Spleen (tissue), 11 donors: ENCODE results near the gene DIAPH1. TPM values are rescaled to one million over a fixed set of nuclear protein-coding genes. Genes with fewer than 3 reads are reported as not detected.

Experiments used
- DNase-seq: peaks from one replicate; pipeline ENCODE4 v3.0.0-alpha.2; 2020
- H3K27ac ChIP-seq, 8 donors: fragments of 200-600 bp; sonication (generic) in 7 of 8; 1 replicate in 4 of 8; 2 replicates in 4 of 8; pipeline versions ENCODE4 v1.5.0 to v1.8.0; 2016 to 2021; ENCODE audit warnings: inconsistent platforms in 4 of 8, mild to moderate bottlenecking in 4 of 8, moderate library complexity in 1 of 8
- H3K27me3 ChIP-seq, 7 donors: fragments of 200-600 bp; sonication (generic) in 6 of 7; replicated peaks in 1 of 7; 1 replicate in 4 of 7; 2 replicates in 3 of 7; pipeline versions ENCODE4 v1.5.0 to v1.8.0; 2016 to 2021; ENCODE audit warnings: inconsistent platforms in 3 of 7, mild to moderate bottlenecking in 1 of 7
- H3K36me3 ChIP-seq, 6 donors: fragments of 200-600 bp; sonication (generic) in 5 of 6; 1 replicate in 4 of 6; 2 replicates in 2 of 6; pipeline versions ENCODE4 v1.5.0 to v1.8.0; 2016 to 2021; ENCODE audit warnings: inconsistent platforms in 2 of 6
- H3K4me1 ChIP-seq, 6 donors: fragments of 200-600 bp; sonication (generic) in 5 of 6; 1 replicate in 3 of 6; 2 replicates in 3 of 6; pipeline versions ENCODE4 v1.5.0 to v1.8.0; 2016 to 2021; ENCODE audit warnings: inconsistent platforms in 3 of 6
- H3K4me3 ChIP-seq, 8 donors: fragments of 200-600 bp; sonication (generic) in 7 of 8; 1 replicate in 4 of 8; 2 replicates in 4 of 8; pipeline versions ENCODE4 v1.5.0 to v1.8.0; 2016 to 2021; ENCODE audit warnings: inconsistent platforms in 4 of 8, mild to moderate bottlenecking in 4 of 8, moderate library complexity in 2 of 8
- H3K9me3 ChIP-seq, 8 donors: fragments of 200-600 bp; sonication (generic) in 7 of 8; 1 replicate in 4 of 8; 2 replicates in 4 of 8; pipeline versions ENCODE4 v1.5.0 to v1.8.0; 2016 to 2021; ENCODE audit warnings: inconsistent platforms in 4 of 8
- CTCF ChIP-seq, 11 experiments: fragments of 200-600 bp in 7 of 11; fragments of 450-650 bp in 4 of 11; sonication (generic) in 4 of 11; IDR thresholded peaks in 8 of 11; conservative IDR thresholded peaks in 3 of 11; 1 replicate in 7 of 11; 2 replicates in 4 of 11; pipeline versions ENCODE4 v1.4.0 to v1.8.0; 2016 to 2021; ENCODE audit warnings: antibody characterized with exemption in 11 of 11, inconsistent platforms in 4 of 11, mild to moderate bottlenecking in 1 of 11
- POLR2A ChIP-seq, 3 donors: fragments of 450-650 bp; IDR thresholded peaks; one replicate each; pipeline ENCODE4 v1.5.1; 2017; ENCODE audit warnings: antibody characterized with exemption in 3 of 3, mild to moderate bottlenecking in 1 of 3
- POLR2AphosphoS5 ChIP-seq, 3 donors: sonication (generic); formaldehyde crosslinking; IDR thresholded peaks; one replicate each; pipeline ENCODE4 v1.5.1; 2017; ENCODE audit warnings: antibody characterized with exemption in 3 of 3
- WGBS, 5 donors: extraction: QIAGEN DNeasy Blood & Tissue Kit in 3 of 5; methylation state at CpG; one replicate each; pipeline versions ENCODE4 v1.1.5 to v1.1.7; 2013 to 2018; 5-methylcytosine and 5-hydroxymethylcytosine counted together
- intact Hi-C: fragments of 100-400 bp; cut with DNase I; formaldehyde crosslinking; loops from one replicate; pipeline ENCODE4 v1.15.0; 2023; ENCODE audit warnings: low total_unique reads
- polyA plus RNA-seq, 3 donors: library from polyadenylated mRNA; stranded (reverse); fragments of 200-250 nt; gene quantifications; one replicate each; pipeline ENCODE4 v1.2.1, GENCODE V29; 2013
- total RNA-seq, 7 donors: library from RNA; depleted of rRNA in 3 of 7; stranded (reverse); fragments of >200 nt in 3 of 7; fragmentation: NEBNext Ultra II Directional in 4 of 7; extraction: Animal tissue kit (Norgen Biotek cat#: 25700) in 4 of 7; gene quantifications; one replicate each; pipeline versions ENCODE4 v1.1.0 to v1.2.1, GENCODE V29; 2016 to 2021
- donor health status: healthy with polysubstance abuse.
- donor health status: DM: no; HTN: no; CAD: no; lungs with moderate emphysema.
- donor health status: DM: no; HTN: no; CAD: no.
- donor health status: Bipolar disorder and iron deficiency.
- donor health status: healthy.
- donor health status: DM: no; HTN: no; CAD: no.
- donor health status: DM: yes; HTN: yes; CAD: no.

DIAPH1 gene
- total and polyA plus RNA-seq, 10 donors: 35.4 to 123 (median 81.5) TPM

GRCh38 chr5:141496038-141496437 lies 122.8 kb downstream of the DIAPH1 start:
- peaks cover 0 to 54% (median 14%) of the 10 kb centered on the region in 7 donors for H3K27me3 ChIP-seq
- peaks cover 3 to 45% (median 27%) of the 10 kb centered on the region in 6 donors for H3K4me1 ChIP-seq
- no peak overlapping the region for H3K4me3 ChIP-seq
- intact Hi-C loops: no loop called here
- H3K36me3 ChIP-seq: peaks cover 0 to 7% (median 0%) of the 10 kb centered on the region in 6 donors
- TF ChIP-seq POLR2AphosphoS5 (IDR thresholded peaks at IDR 0.05) (no peak), POLR2A (IDR thresholded peaks at IDR 0.05) (no peak), CTCF (IDR thresholded peaks at IDR 0.05 in 8 of 11, conservative IDR thresholded peaks at IDR 0.05 in 3 of 11) (no peak)
- H3K9me3 ChIP-seq: no peaks in the 10 kb centered on the region
- no peak for DNase-seq
- 62 to 83% (median 76%) methylated on average over 4 of the region's 4 CpGs for WGBS, 5 donors
- H3K27ac ChIP-seq: no peak overlapping the region

- no peak overlapping the region for H3K27ac ChIP-seq
- no peak for DNase-seq
- H3K27me3 ChIP-seq: peaks cover 0 to 60% (median 14%) of the 10 kb centered on the region in 7 donors
- peaks cover 3 to 47% (median 29%) of the 10 kb centered on the region in 6 donors for H3K4me1 ChIP-seq
- H3K36me3 ChIP-seq: peaks cover 0 to 7% (median 0%) of the 10 kb centered on the region in 6 donors
- H3K4me3 ChIP-seq: no peak overlapping the region
- H3K9me3 ChIP-seq: no peaks in the 10 kb centered on the region
- 74 to 83% (median 81%) methylated on average over 8 of the region's 8 CpGs for WGBS, 5 donors
- no peak for TF ChIP-seq POLR2AphosphoS5 (IDR thresholded peaks at IDR 0.05)
- TF ChIP-seq POLR2A (IDR thresholded peaks at IDR 0.05): no peak
- TF ChIP-seq CTCF (IDR thresholded peaks at IDR 0.05 in 8 of 11, conservative IDR thresholded peaks at IDR 0.05 in 3 of 11): no peak
- intact Hi-C loops: no loop called here
Observed at GRCh38 chr5:141495453-141495811, 123.4 kb downstream of the DIAPH1 start.

DNA sequence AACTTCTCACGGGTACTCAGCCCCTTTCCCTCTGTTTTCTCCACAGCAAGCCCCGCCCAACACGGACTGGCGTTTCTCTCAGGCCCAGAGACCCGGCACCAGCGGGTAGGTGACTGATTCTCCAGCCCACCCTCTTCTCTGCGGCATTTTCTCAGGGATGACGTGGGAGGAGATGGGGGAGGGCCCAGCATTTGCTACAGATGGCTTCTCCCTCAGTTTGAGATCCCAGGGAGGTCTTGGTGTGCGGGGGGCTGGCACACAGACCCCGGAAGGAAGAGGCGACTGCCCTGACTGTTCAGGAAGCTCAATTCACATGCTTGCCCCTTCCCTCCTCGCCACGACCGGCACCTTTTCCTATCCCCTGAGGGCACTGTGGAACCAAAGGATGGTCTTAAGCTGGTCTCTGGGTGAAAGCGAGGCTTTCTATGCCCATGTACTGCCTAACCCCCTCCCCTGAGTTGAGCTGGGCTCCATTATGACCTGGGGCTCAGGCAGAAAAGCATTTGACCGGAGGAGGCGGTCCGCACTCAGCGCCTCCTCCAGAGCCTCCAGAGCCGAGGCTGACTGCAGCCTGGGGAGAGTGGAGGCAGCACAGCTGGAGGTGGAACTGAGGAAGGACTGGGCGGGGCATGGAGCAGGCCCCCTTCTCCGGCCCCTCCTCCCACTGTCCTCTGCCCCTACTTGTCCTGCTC lies 123.9 kb downstream of the DIAPH1 start:
- peaks cover 0 to 65% (median 14%) of the 10 kb centered on the region in 7 donors for H3K27me3 ChIP-seq

More for the DNA sequence above, 123.9 kb downstream of the DIAPH1 start:
- H3K36me3 ChIP-seq: peaks cover 0 to 7% (median 0%) of the 10 kb centered on the region in 6 donors
- TF ChIP-seq POLR2AphosphoS5 (IDR thresholded peaks at IDR 0.05): no peak
- no peak for TF ChIP-seq POLR2A (IDR thresholded peaks at IDR 0.05)
- TF ChIP-seq CTCF (IDR thresholded peaks at IDR 0.05 in 8 of 11, conservative IDR thresholded peaks at IDR 0.05 in 3 of 11): no peak
- intact Hi-C loops: no loop called here
- WGBS, 5 donors: 45 to 60% (median 53%) methylated on average over 20 to 22 of the region's 22 CpGs
- DNase-seq: no peak
- no peak overlapping the region for H3K27ac ChIP-seq
- H3K9me3 ChIP-seq: no peaks in the 10 kb centered on the region
- H3K4me3 ChIP-seq: no peak overlapping the region
- H3K4me1 ChIP-seq: peaks cover 3 to 47% (median 29%) of the 10 kb centered on the region in 6 donors
